ENCODE results near the gene MEPCE. TPM values are rescaled to one million over a fixed set of nuclear protein-coding genes. Genes with fewer than 3 reads are reported as not detected.

MEPCE gene
- total and polyA plus RNA-seq, 9 of the 15 experiments (the other 6 are each of a cell fraction or from before 2014, with no cell fraction given): 10.9 to 76.3 (median 44.1) TPM

DNA sequence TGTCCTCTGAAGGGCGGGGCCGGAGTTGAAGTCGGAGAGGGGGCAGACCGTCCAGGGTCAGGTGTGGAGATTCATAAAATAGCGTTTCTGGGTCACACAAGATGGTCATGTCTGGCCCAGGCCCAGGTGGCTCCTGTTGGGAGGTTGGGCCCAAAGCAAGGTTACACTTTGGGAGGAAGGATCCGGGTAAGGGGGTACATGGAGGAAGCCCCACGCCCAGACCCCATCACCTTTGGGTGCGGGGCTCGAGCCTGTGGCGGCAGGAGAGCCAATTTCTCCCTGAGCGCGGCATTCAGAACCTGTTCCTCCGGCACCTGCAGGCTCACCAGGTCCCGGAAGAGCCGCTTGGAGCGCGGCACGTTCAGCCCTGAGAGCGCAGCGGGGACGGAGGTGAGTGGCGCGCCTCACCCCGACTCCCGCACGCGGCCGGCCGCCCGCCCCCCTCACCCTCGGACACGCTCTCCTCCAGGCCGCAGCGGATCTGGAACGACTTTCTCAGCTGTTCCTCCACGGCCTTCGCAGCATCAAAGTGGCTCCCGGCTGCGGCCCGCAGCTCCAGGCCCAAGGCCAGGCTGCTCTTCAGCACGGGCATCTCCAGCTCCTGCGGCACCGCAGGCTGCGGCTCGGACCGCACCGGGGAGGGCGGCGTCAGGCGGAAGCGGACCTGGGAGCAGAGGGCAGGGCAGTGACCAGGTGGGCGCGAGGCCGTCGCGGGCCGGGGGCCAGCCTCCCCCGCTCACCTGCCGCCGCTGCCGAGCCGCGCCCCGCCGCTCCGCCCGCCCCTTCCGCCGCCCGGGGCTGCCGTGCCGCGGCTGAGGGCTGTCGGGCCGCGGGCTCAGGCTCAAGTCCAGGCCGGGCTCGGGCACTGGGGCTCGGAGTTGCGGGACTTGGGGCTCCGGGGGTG is 6.0 kb downstream of the MEPCE start (continued):
- no peak for TF ChIP-seq ZNF408 (CRISPR knock-in tag; IDR thresholded peaks at IDR 0.05; ENCODE audit: low read depth)
- TF ChIP-seq, protein P1, sequence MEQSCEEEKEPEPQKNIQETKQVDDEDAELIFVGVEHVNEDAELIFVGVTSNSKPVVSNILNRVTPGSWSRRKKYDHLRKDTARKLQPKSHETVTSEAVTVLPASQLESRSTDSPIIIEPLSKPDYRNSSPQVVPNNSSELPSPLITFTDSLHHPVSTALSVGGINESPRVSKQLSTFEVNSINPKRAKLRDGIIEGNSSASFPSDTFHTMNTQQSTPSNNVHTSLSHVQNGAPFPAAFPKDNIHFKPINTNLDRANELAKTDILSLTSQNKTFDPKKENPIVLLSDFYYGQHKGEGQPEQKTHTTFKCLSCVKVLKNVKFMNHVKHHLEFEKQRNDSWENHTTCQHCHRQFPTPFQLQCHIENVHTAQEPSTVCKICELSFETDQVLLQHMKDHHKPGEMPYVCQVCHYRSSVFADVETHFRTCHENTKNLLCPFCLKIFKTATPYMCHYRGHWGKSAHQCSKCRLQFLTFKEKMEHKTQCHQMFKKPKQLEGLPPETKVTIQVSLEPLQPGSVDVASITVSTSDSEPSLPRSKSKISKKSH (CRISPR knock-in tag; IDR thresholded peaks at IDR 0.05): no peak
- TF ChIP-seq PTTG1 (tag; IDR thresholded peaks at IDR 0.05; ENCODE audit: low read depth): no peak
- peak; percentile 76; the same call in 1 of the 2 replicates for TF ChIP-seq GTF2E2 (tag; IDR thresholded peaks at IDR 0.05)
- no peak for TF ChIP-seq ZNF124 (CRISPR knock-in tag; IDR thresholded peaks at IDR 0.05)
- TF ChIP-seq ZNF146 (CRISPR knock-in tag; IDR thresholded peaks at IDR 0.05; ENCODE audit: unreplicated experiment): no peak
- TF ChIP-seq BDP1 (IDR thresholded peaks at IDR 0.05; ENCODE audit: insufficient read depth, insufficient read length): no peak
- no peak for TF ChIP-seq HNRNPLL (IDR thresholded peaks at IDR 0.05; ENCODE audit: low read depth, low read length, poor library complexity, severe bottlenecking)
- no peak for TF ChIP-seq ZNF212 (CRISPR knock-in tag; IDR thresholded peaks at IDR 0.05)
- TF ChIP-seq NCOA1 (IDR thresholded peaks at IDR 0.05; ENCODE audit: low read depth): no peak
- peak; percentile 63; the same call in 1 of the 2 replicates for TF ChIP-seq POLR2AphosphoS5 (IDR thresholded peaks at IDR 0.05; ENCODE audit: control insufficient read depth, insufficient read depth, low read depth, low read length)
- no peak for TF ChIP-seq MIER1 (IDR thresholded peaks at IDR 0.05; ENCODE audit: low read depth)
- TF ChIP-seq NONO (IDR thresholded peaks at IDR 0.05; ENCODE audit: low read depth in 2 of 2, low read length in 1 of 2): peak in 1 of 2 experiments; percentile 81; a peak in 2 of 4 replicates
- no peak for TF ChIP-seq GATAD2A (IDR thresholded peaks at IDR 0.05)
- no peak for TF ChIP-seq NFE2L1 (tag; IDR thresholded peaks at IDR 0.05; ENCODE audit: borderline replicate concordance, low read depth)
- TF ChIP-seq NCOR1 (IDR thresholded peaks at IDR 0.05): no peak
- TF ChIP-seq EWSR1 (IDR thresholded peaks at IDR 0.05; ENCODE audit: borderline replicate concordance, low read depth, partially characterized antibody): no peak
- peak; percentile 47 for TF ChIP-seq TAF1 (IDR thresholded peaks at IDR 0.05; ENCODE audit: control insufficient read depth, extremely low read depth, insufficient read depth, low read length, severe bottlenecking)
- TF ChIP-seq, protein P2, sequence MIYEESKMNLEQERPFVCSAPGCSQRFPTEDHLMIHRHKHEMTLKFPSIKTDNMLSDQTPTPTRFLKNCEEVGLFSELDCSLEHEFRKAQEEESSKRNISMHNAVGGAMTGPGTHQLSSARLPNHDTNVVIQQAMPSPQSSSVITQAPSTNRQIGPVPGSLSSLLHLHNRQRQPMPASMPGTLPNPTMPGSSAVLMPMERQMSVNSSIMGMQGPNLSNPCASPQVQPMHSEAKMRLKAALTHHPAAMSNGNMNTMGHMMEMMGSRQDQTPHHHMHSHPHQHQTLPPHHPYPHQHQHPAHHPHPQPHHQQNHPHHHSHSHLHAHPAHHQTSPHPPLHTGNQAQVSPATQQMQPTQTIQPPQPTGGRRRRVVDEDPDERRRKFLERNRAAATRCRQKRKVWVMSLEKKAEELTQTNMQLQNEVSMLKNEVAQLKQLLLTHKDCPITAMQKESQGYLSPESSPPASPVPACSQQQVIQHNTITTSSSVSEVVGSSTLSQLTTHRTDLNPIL (CRISPR knock-in tag; IDR thresholded peaks at IDR 0.05): no peak
- no peak for TF ChIP-seq NELFE (IDR thresholded peaks at IDR 0.05; ENCODE audit: insufficient read depth, insufficient read length)
- TF ChIP-seq ARHGAP35 (IDR thresholded peaks at IDR 0.05; ENCODE audit: partially characterized antibody): no peak
- TF ChIP-seq ZNF561 (CRISPR knock-in tag; conservative IDR thresholded peaks at IDR 0.05): no peak
- TF ChIP-seq, protein P3, sequence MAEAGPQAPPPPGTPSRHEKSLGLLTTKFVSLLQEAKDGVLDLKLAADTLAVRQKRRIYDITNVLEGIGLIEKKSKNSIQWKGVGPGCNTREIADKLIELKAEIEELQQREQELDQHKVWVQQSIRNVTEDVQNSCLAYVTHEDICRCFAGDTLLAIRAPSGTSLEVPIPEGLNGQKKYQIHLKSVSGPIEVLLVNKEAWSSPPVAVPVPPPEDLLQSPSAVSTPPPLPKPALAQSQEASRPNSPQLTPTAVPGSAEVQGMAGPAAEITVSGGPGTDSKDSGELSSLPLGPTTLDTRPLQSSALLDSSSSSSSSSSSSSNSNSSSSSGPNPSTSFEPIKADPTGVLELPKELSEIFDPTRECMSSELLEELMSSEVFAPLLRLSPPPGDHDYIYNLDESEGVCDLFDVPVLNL (CRISPR knock-in tag; IDR thresholded peaks at IDR 0.05; ENCODE audit: low read depth): no peak
- TF ChIP-seq, protein P4, sequence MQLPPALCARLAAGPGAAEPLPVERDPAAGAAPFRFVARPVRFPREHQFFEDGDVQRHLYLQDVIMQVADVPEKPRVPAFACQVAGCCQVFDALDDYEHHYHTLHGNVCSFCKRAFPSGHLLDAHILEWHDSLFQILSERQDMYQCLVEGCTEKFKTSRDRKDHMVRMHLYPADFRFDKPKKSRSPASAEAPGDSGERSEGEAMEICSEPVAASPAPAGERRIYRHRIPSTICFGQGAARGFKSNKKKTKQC (CRISPR knock-in tag; IDR thresholded peaks at IDR 0.05): no peak
